ENCODE data around the gene SPATA25.

Gene SPATA25

GRCh38 chr20:45887346-45887715 lies at the start of gene SPATA25:
TSS of gene SPATA25 (minus strand) at chr20:45887622. CDS start at chr20:45887590, 32 bp downstream.
- TF ChIP-seq CTCF (IDR thresholded peaks at IDR 0.05): no peak

- TF ChIP-seq CTCF (IDR thresholded peaks at IDR 0.05): no peak
These were observed 48.1 kb upstream of the SPATA25 start for GRCh38 chr20:45935416-45936046.

- TF ChIP-seq CTCF (IDR thresholded peaks at IDR 0.05): no peak
These were observed 47.4 kb upstream of the SPATA25 start, which contains the start of gene PCIF1 for GRCh38 chr20:45934586-45935415. TSS of gene PCIF1 (plus strand) at chr20:45934683. CDS start at chr20:45939000, 4,317 bp downstream.

- TF ChIP-seq CTCF (IDR thresholded peaks at IDR 0.05): no peak
These were observed 46.7 kb upstream of the SPATA25 start for GRCh38 chr20:45934046-45934585.

GRCh38 chr20:45933266-45934045 lies 46.0 kb upstream of the SPATA25 start:
- TF ChIP-seq CTCF (IDR thresholded peaks at IDR 0.05): peak; percentile 54

- no peak for TF ChIP-seq CTCF (IDR thresholded peaks at IDR 0.05)
These were observed 39.9 kb upstream of the SPATA25 start for GRCh38 chr20:45927071-45927878.

GRCh38 chr20:45926731-45927070 lies 39.3 kb upstream of the SPATA25 start:
- no peak for TF ChIP-seq CTCF (IDR thresholded peaks at IDR 0.05)
